ENCODE data around the gene VAMP5.
"Not testable (repeated sequence)": the region's sequence is repeated elsewhere in the genome, so short reads cannot be mapped to it uniquely, and the experiment has no call there.

The VAMP5 gene

DNA sequence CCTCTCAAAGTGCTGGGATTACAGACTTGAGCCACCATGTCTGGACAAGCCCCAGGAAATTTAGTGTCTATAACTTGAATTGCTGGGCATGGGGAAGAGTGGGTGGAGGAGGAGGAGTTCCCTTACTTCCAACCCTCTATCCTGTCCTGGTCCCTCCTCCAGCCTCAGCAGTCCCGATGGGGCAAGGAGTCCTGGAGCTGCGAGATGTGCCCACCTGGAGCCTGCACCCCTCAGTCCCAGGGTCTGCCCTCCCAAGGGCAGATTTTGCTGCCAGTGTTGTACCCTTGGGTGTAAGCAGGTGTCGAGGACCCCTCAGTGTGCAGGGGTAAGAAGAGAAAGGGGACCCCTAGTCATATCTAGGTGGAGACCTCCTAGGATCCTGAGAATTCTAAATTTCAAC, 4.0 kb upstream of the VAMP5 start:
- in situ Hi-C loops (cut with HindIII; ENCODE audit: low sequenced_read_pairs): no loop called here

DNA sequence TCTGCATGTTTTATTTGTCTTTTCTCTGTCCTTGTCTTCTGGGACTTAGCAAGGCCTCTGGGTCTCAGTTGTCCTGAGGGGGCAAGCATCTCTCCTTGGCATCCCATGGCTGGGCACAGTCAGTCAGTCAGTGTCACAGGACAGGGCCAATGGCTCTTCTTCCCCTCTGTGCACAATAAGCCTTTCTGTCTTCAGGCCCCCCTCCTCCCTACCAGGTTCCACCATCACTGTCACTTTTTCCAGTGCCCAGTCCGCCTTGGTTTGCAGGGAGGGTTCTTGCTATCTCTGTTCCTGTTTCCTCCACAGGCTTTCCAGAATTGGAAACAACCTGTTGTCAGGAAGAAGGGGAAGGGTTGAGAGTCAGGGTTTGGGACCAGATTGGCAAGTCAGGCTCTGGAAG, 1.7 kb upstream of the VAMP5 start:
- in situ Hi-C loops (cut with HindIII; ENCODE audit: low sequenced_read_pairs): no loop called here

- in situ Hi-C loops (cut with HindIII; ENCODE audit: low sequenced_read_pairs): no loop called here
Measured at GRCh38 chr2:85583667-85584353, 421 bp upstream of the VAMP5 start.

DNA sequence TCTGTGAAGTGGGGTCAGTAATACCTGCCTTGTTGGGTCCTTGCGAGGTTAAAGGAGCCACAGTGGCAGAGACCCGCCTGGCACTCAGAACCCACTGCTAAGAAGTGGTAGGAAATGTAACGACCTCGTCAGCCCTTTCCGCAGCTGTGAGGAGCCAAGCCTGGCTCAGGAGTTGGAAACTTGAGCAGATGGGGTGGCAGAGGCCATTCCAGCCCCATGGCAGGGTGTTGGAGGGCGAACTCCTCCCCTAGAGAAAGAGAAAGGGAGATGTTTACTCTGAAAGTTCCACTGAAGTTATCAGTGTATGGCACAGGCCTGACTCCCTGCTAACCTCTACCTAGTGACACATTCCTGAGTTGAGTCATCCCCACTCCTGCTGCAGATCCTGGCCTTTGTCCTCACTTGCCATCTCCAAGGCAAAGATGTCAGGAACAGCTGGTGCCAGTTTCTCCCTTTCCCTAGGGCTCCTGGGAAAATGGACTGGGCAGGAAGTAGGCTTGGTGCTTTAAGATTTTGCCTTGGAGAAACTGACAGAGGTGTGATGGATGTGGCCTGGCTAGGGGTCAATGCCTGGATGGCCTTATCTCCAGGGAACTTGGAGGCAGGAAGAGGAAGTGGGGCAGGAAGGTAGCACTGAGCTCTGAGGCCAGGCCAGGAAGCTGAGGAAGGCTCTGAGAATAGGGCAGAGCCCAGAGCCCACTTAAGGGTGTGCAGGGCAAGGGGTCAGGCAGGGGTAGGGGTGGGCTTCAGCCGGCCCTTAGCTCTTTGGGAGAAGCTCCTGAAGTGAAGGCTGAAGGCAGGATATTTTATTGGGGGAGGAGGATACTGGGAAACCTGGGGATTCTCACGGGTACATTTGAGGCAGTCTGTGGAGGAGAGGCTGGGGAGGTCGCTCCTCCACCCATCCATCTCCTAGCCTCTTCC, 888 bp downstream of the VAMP5 start:
- in situ Hi-C loops (cut with HindIII; ENCODE audit: low sequenced_read_pairs): no loop called here

DNA sequence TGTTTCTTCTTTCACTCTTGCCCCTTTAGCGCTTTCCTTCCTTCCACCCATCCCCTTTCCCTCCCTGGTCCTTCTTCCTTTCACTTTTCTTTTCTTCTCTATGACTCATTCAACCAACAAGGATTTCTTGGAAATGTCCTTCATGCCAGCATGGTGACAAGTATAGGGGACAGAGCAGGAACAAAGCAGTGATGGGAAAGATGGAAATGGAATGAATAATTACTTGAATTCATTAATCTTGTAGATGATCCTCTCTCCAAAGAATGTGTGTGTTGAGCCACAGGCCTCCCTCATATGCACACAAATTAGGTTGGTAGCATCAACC, 1.5 kb downstream of the VAMP5 start:
- in situ Hi-C loops (cut with HindIII; ENCODE audit: low sequenced_read_pairs): no loop called here

GRCh38 chr2:85588236-85588635, 4.0 kb downstream of the VAMP5 start:
- in situ Hi-C loops (cut with HindIII; ENCODE audit: low sequenced_read_pairs): no loop called here

GRCh38 chr2:85588645-85589044, 4.4 kb downstream of the VAMP5 start:
- in situ Hi-C loops (cut with HindIII; ENCODE audit: low sequenced_read_pairs): no loop called here

DNA sequence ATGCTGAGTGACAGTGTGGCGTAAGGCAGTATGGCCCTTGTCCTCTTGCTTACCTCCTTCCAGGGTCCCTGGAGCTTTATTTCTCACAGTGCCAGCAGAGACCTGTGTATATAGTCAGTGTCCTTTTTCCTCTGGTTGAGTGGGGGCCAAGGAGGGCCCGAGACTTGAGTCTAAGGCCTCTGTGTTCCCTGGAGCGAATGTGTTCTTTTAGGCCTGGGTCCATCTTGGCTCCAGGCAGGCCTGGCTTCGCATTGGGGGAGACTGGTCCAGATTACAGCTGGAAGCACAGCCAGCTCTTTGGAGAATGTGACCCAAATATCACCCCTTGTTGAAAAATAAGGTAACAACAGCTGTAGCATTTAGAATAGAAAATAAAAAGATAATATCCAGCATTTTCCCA, 5.0 kb downstream of the VAMP5 start:
- in situ Hi-C loops (cut with HindIII; ENCODE audit: low sequenced_read_pairs): no loop called here

- in situ Hi-C loops (cut with HindIII; ENCODE audit: low sequenced_read_pairs): no loop called here
Measured at GRCh38 chr2:85589982-85590791, 6.0 kb downstream of the VAMP5 start.

GRCh38 chr2:85590950-85591349, 6.7 kb downstream of the VAMP5 start:
- in situ Hi-C loops (cut with HindIII; ENCODE audit: low sequenced_read_pairs): no loop called here

- in situ Hi-C loops (cut with HindIII; ENCODE audit: low sequenced_read_pairs): no loop called here
Measured at GRCh38 chr2:85591563-85591962, 7.3 kb downstream of the VAMP5 start.

GRCh38 chr2:85592299-85592698, 8.1 kb downstream of the VAMP5 start:
- in situ Hi-C loops (cut with HindIII; ENCODE audit: low sequenced_read_pairs): not testable (repeated sequence)

DNA sequence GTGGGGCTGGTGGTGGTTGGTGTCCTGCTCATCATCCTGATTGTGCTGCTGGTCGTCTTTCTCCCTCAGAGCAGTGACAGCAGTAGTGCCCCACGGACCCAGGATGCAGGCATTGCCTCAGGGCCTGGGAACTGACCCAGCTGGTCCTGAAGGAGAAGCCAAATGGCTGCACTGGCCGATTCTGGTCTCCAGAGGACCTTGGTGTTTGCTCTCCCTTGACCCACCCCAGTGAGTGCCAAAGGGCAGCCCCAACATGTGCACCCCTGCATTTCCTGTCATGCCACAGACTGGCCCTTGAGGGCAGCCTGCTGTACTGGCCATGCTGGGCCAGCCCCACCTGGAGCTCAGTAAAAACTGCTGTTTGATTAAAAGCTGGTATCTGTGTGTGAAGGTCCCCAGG, 8.8 kb downstream of the VAMP5 start:
- in situ Hi-C loops (cut with HindIII; ENCODE audit: low sequenced_read_pairs): no loop called here

DNA sequence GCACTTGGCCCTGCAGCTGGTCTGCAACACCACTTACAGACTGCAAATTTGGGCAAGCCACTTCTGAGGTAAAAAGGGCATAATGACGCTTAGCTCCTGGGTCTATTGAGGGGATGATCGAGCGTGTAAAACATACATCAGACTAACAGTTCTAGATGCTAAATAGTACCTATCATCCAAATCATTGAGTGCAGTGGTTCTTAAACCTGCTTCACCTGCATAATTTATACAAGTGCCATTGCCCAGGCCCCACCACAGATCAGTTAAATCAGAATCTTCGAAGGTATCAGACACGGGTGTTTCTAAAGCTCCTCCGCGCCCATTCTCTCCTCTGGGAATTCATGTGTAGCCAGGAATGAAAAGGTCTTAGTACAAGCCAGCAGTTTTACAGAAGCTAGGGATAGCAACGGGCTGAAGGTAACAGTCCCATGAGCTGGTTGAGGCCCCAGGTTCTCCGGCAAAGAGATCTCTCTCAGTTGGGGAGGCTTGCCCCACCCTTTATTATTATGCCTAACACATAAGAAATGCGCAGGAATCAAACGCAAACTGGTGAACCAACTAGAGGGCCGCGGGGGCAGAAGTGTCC, 10.6 kb downstream of the VAMP5 start:
- in situ Hi-C loops (cut with HindIII; ENCODE audit: low sequenced_read_pairs): no loop called here

DNA sequence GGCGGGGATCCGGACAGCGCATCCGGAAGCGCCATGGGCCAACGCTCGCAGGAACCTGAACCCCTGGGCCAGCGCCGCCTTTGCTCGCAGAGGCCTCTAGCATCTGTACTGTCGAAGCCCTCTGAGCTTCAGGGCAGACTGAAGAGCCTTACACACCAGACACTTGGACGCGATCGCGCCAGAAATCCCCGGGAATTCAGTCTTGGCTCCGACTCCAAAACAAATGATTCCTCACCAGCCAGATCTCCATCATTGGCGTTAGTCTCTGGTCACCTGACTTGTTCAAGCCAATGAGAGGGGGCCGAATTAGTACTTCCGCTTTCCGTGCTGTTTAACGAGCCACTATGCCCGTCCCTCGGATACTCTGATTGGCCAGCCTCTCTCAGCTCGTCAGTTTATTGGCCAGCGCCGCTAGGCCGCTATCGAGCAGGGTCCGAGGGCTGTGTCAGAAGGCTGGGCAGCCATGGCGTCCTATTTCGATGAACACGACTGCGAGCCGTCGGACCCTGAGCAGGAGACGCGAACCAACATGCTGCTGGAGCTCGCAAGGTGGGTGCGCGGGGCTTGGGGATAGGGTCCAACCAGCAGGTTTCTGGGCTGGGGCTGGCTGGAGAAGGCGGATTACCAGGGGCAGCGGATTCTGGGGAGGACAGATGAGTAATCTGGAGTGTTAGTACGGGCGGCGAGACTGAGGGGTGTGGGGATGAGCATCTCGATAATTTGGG, 11.2 kb downstream of the VAMP5 start, which contains the start of gene RNF181:
Gene RNF181, plus strand, starts transcription at position 445 of the 725 bp plus-strand sequence. Its CDS starts 19 bp downstream, at position 464.
- in situ Hi-C loops (cut with HindIII; ENCODE audit: low sequenced_read_pairs): no loop called here

DNA sequence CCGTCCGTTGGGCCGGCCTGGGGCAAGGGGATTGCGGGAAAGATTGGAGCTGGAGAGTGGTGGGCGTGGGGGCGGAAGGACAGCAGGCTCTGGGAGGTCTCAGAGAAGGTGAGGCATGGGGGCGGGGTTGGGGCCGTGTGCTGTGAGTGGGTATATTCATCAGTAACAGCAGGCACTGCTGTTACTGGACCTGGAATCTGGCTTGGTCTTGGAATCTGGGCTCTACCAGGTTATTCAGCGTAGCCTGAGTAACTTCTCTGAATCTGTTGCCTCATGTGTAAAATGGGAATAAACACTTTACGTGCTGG, 11.7 kb downstream of the VAMP5 start:
- in situ Hi-C loops (cut with HindIII; ENCODE audit: low sequenced_read_pairs): no loop called here

- in situ Hi-C loops (cut with HindIII; ENCODE audit: low sequenced_read_pairs): no loop called here
Measured at GRCh38 chr2:85596486-85597143, 12.4 kb downstream of the VAMP5 start.

DNA sequence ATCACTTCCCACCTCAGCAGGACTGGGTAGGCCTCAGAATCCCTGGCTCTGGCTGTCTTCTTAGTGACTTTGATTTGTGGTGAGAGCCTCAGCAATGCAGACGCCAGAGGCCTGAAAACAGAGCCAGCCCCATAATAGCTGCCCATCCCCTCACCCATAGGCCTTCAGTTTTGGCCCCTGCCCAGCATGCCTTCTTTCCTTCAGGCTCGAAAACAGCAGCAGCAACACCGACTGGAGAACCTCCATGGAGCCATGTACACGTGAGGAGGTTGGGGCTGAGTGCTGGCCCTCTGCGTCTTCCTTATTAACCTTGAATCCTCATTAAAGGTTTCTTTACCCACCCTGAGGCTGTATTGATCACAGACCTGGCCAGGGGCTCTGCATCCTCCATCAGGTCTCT, 13.0 kb downstream of the VAMP5 start:
- in situ Hi-C loops (cut with HindIII; ENCODE audit: low sequenced_read_pairs): no loop called here

DNA sequence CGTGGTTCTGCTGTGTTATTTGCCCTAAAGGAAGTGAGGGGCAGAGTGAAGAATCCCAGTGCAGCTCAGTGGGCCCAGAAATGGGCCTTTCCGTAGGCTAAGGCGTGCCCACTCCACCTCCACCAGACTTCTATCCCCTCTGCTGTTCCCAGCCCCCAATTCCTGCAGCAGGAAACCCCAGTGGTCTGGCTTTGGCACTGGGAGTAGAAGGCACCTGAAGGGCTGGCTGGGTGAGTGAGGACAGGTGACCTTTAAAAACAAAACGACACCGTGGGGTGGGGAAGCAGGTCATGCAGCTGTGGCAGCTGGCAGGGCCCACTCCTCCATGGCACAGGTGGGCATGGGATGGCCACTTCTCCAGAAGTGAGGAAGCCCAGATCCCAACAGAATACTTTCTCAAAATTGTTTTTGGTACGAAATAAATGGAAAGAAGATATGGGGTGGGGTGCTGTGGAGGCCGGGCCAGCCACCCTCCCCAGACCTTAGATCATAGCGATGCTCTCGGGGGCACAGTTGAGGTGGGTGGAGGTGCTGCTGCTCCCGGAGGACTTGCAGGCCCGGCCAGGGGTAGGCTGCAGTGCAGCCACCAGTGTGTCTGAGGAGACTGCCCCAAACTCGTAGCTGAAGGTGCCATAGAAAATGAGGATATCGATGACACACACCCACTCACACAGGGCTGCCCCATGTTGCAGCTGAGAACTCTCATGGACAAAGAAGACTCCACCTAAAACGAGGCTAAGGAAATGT, 14.5 kb downstream of the VAMP5 start:
- in situ Hi-C loops (cut with HindIII; ENCODE audit: low sequenced_read_pairs): no loop called here

Measured in DLD1 (cell line).